HG03460 (cell line): ENCODE measurements around the gene OR4A16.

Experiments
- ATAC-seq: cut with Tn5 transposase; IDR thresholded peaks from one replicate; pipeline ENCODE4 v1.9.1; 2021; ENCODE audit not compliant: unreplicated experiment

Gene OR4A16

DNA sequence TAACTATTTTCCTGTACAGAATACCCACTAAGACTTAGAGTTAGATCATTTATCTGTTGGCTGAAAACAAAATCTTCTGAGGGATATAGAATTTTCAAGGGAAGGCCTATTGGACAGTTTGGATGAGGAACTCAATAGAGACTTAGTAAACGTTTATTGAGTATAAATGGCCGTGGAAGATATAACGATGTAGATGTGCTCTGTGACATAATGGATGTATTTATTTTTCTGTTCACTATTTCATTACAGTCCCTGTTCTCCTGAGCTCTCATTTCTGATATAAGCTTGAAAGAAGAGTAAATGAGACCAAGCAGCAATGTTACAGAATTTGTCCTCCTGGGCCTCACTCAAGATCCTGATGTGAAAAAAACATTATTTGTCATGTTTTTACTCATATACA is at the start of gene OR4A16:
Gene OR4A16, plus strand, starts transcription at position 301 of the 400 bp plus-strand sequence. Its CDS starts 0 bp downstream, at position 301.
- no peak for ATAC-seq

- ATAC-seq: no peak
Observed at GRCh38 chr11:55324500-55324899, 18.5 kb upstream of the OR4A16 start.

GRCh38 chr11:55345306-55345705 is 2.3 kb downstream of the OR4A16 start:
- no peak for ATAC-seq

GRCh38 chr11:55349032-55349431 is 6.0 kb downstream of the OR4A16 start:
- ATAC-seq: no peak

GRCh38 chr11:55357560-55358184 is 14.7 kb downstream of the OR4A16 start:
- no peak for ATAC-seq

GRCh38 chr11:55367674-55368073 is 24.7 kb downstream of the OR4A16 start, which contains the start of gene OR4A15:
TSS of gene OR4A15 (plus strand) at chr11:55367974. CDS start at chr11:55367974, 0 bp downstream.
- no peak for ATAC-seq
